NT2/D1 (cell line): ENCODE measurements around the gene MAK.
"Not testable (repeated sequence)": the region's sequence is repeated elsewhere in the genome, so short reads cannot be mapped to it uniquely, and the experiment has no call there.

Source experiments
- DNase-seq: peaks from one replicate; pipeline ENCODE4 v3.0.0-alpha.2; 2011; ENCODE audit warnings: low read depth, low spot score
- H3K27me3 ChIP-seq: 2 replicates; pipeline ENCODE4 v1.6.0; 2011; ENCODE audit warnings: mild to moderate bottlenecking; ENCODE audit not compliant: insufficient read length, insufficient read depth
- H3K36me3 ChIP-seq: 2 replicates; pipeline ENCODE4 v1.6.1; 2011; ENCODE audit warnings: mild to moderate bottlenecking, low read length, mixed read lengths; ENCODE audit not compliant: insufficient read depth, insufficient read length
- H3K4me1 ChIP-seq: 2 replicates; pipeline ENCODE4 v1.5.1; 2011; ENCODE audit not compliant: insufficient read depth, insufficient read length
- H3K4me3 ChIP-seq: 2 replicates; pipeline ENCODE4 v1.5.1; 2011; ENCODE audit warnings: low read depth; ENCODE audit not compliant: insufficient read length
- H3K9ac ChIP-seq: 2 replicates; pipeline ENCODE4 v1.6.0; 2011; ENCODE audit warnings: low read depth; ENCODE audit not compliant: insufficient read length
- H3K9me3 ChIP-seq: 2 replicates; pipeline ENCODE4 v1.5.1; 2011; ENCODE audit warnings: mild to moderate bottlenecking, low read length; ENCODE audit not compliant: insufficient read depth
- SUZ12 ChIP-seq: IDR thresholded peaks from 2 replicates; pipeline ENCODE4 v1.6.1; 2011; ENCODE audit not compliant: insufficient read length, insufficient read depth; ENCODE audit errors: extremely low read depth
- YY1 ChIP-seq: IDR thresholded peaks from 2 replicates; pipeline ENCODE4 v1.6.1; 2011; ENCODE audit not compliant: insufficient read length, insufficient read depth
- ZNF274 ChIP-seq: IDR thresholded peaks from 2 replicates; pipeline ENCODE4 v1.6.1; 2011; ENCODE audit warnings: mild to moderate bottlenecking, low read depth, low read length

Gene MAK

DNA sequence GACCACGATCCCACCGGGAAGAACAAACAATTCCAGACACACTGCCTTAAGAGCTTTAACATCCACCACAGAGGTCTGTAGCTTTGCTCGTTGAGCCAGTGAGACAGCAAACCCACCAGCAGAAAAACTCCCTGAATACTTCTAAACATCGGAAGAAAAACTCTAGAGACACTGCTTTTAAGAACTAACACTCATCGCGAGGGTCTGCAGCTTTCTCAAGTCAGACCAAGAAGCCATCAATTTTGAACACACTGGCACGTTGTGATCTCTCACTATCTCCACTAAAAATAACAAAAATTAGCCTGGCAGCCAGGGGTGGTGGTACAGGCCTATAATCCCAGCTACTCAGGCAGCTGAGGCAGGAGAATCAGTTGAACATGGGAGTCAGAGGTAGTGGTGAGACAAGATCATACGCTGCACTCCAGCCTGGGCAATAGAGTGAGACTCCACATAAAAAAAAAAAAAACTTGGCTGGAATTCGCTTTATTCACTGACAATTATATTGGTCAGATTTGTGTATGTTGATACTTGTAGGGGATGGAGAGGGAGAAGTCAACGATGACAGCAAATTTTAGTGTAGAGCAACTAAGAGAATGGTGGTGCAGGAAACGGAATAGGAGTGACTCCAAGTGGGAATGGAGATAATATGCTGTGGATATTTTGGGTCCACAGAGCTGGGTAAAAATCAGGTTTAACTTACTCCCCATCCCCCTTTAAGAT lies 116.3 kb downstream of the MAK start:
- peaks cover 28% of the 10 kb centered on the region for H3K9me3 ChIP-seq
- DNase-seq = no peak
- H3K4me1 ChIP-seq = no peaks in the 10 kb centered on the region
- peak overlapping the region; percentile 70 for H3K9ac ChIP-seq
- H3K27me3 ChIP-seq = no peaks in the 10 kb centered on the region
- TF ChIP-seq ZNF274 = no peak
- TF ChIP-seq SUZ12 = no peak
- no peak for TF ChIP-seq YY1
- peaks cover 24% of the 10 kb centered on the region for H3K36me3 ChIP-seq
- peak overlapping the region; percentile 70 for H3K4me3 ChIP-seq

DNA sequence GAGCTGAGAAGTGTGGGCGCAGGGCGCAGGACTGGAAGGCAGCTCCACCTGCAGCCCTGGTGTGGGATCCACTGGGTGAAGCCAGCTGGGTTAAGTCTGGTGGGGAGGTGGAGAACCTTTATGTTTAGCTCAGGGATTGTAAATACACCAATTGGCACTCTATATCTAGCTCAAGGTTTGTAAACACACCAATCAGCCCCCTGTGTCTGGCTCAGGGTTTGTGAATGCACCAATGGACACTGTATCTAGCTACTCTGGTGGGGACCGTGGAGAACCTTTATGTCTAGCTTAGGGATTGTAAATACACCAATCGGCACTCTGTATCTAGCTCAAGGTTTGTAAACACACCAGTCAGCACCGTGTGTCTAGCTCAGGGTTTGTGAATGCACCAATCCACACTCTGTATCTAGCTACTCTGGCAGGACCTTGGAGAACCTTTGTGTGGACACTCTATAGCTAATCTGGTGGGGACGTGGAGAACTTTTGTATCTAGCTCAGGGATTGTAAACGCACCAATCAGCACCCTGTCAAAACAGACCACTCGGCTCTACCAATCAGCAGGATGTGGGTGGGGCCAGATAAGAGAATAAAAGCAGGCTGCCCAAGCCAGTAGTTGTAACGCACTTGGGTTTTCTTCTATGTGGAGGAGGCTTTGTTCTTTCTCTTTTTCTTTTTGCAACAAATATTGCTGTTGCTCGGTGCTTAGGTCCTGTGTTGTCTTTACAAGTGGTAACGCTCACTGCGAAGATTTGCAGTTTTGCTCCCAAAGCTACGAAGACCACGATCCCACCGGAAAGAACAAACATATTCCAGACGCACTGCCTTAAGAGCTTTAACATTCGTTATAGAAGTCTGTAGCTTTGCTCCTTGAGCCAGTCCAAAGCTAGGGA lies 117.1 kb downstream of the MAK start:
- H3K9me3 ChIP-seq = peaks cover 28% of the 10 kb centered on the region
- H3K36me3 ChIP-seq = peaks cover 19% of the 10 kb centered on the region
- H3K9ac ChIP-seq = peak overlapping the region; percentile 78
- not testable (repeated sequence) for H3K4me3 ChIP-seq, DNase-seq, H3K27me3 ChIP-seq, H3K4me1 ChIP-seq

DNA sequence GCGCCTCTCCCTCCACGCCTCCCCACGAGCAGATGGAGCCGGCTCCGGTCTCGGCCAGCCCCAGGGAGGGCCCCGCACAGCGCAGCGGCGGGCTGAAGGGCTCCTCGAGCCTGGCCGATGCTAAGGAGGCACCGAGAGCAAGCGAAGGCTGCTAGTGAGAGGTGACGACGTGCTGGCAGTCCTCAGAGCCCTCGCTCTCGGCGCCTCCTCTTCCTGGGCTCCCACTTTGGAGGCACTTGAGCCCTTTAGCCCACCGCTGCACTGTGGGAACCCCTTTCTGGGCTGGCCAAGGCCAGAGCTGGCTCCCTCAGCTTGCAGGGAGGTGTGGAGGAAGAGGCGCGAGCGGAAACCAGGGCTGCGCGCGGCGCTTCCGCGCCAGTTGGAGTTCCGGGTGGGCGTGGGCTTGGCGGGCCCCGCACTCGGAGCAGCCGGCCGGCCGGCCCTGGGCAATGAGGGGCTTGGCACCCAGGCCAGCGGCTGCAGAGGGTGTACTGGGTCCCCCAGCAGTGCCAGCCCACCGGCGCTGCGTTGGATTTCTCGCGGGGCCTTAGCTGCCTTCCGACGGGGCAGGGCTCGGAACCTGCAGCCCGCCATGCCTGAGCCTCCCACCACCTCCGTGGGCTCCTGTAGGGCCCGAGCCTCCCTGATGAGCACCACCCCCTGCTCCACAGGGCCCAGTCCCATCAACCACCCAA lies 117.9 kb downstream of the MAK start:
- Histone ChIP-seq H3K9ac (peak overlapping the region; percentile 78), H3K4me3 (peak overlapping the region; percentile 54), H3K36me3 (peaks cover 11% of the 10 kb centered on the region), H3K9me3 (peaks cover 28% of the 10 kb centered on the region), H3K4me1 (no peaks in the 10 kb centered on the region), H3K27me3 (no peaks in the 10 kb centered on the region)
- no peak for TF ChIP-seq YY1
- no peak for TF ChIP-seq SUZ12
- TF ChIP-seq ZNF274 = no peak
- DNase-seq = no peak

DNA sequence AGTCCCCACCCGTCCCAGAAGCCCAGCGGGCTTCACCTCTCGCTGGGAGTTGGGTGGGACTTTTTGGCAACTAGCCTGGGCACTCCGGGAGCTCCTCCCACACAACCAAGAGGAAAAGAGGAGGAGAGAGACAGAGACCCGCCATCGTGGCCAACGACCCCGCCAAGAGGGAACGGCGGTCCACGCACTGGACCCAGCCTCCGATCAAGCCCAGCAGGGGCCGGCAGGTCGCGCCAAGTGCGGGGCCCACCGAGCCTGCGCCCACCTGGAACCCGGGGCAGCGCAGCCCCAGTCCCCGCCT lies 118.4 kb downstream of the MAK start:
- Histone ChIP-seq H3K36me3 (peaks cover 6% of the 10 kb centered on the region), H3K27me3 (no peaks in the 10 kb centered on the region), H3K4me3 (peak overlapping the region; percentile 54), H3K9ac (peak overlapping the region; percentile 78), H3K4me1 (no peaks in the 10 kb centered on the region), H3K9me3 (peaks cover 28% of the 10 kb centered on the region)
- TF ChIP-seq SUZ12 = no peak
- TF ChIP-seq ZNF274 = no peak
- no peak for DNase-seq

DNA sequence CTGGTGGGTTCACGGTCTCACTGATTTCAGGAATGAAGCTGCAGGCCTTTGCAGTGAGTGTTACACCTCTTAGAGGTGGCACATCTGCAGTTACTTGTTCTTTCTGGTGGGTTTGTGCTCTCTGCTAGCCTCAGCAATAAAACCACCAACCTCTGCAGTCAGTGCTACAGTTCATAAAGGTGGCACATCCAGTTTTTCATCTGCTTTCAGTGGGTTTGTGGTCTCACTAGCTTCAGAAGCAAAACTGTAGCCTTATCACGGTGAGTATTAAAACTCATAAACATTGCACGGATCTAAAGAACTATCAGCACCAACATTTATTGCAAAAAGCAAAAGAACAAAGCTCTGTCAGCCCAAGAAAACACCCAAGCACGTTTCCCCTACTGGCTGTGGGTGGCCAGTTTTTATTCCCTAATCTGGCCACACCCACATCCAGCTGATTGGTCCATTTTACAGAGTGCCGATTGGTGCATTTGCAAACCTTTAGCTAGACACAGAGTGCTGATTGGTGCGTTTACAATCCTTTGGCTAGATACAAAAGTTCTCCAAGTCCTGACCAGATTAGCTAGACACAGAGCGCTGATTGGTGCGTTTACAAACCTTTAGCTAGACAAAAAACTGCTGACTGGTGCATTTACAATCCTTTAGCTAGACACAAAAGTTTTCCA lies 118.9 kb downstream of the MAK start:
- H3K4me3 ChIP-seq = no peak overlapping the region
- peaks cover 28% of the 10 kb centered on the region for H3K9me3 ChIP-seq
- H3K27me3 ChIP-seq = no peaks in the 10 kb centered on the region
- H3K36me3 ChIP-seq = peaks cover 1% of the 10 kb centered on the region
- no peaks in the 10 kb centered on the region for H3K4me1 ChIP-seq
- no peak for TF ChIP-seq SUZ12
- TF ChIP-seq ZNF274 = no peak
- no peak for TF ChIP-seq YY1
- H3K9ac ChIP-seq = no peak overlapping the region
- no peak for DNase-seq

DNA sequence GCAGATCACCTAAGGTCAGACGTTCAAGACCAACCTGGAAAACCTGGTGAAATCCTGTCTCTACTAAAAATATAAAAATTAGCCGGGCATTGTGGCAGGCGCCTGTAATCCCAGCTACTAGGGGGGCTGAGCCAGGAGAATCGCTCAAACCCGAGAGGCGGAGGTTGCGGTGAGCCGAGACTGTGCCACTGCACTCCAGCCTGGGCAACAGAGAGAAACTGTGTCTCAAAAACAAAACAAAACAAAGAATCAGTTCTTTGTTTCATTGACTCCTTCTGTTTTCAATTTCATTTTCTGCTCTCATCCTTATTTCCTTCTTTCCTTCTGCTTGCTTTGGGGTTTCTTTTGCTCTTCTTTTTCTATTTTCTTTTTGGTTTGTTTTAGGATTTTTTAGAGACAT lies 124.4 kb downstream of the MAK start:
- no peaks in the 10 kb centered on the region for H3K27me3 ChIP-seq
- H3K36me3 ChIP-seq = peaks cover 16% of the 10 kb centered on the region
- TF ChIP-seq ZNF274 (no peak), YY1 (no peak), SUZ12 (no peak)
- no peak overlapping the region for H3K4me3 ChIP-seq
- H3K4me1 ChIP-seq = no peaks in the 10 kb centered on the region
- peaks cover 15% of the 10 kb centered on the region for H3K9me3 ChIP-seq
- no peak overlapping the region for H3K9ac ChIP-seq
- DNase-seq = no peak
